ENCODE data around the gene NACC2. TPM values are rescaled to one million over a fixed set of nuclear protein-coding genes. Genes with fewer than 3 reads are reported as not detected.

The NACC2 gene
- total and polyA plus RNA-seq, 2 experiments from 2014 or later: 11.0 to 13.0 TPM

- Histone ChIP-seq H3K36me3 (replicated peaks; ENCODE audit: insufficient read depth, low read depth) (no peaks in the 10 kb centered on the region), H3K79me2 (no peaks in the 10 kb centered on the region), H3K9me2 (replicated peaks; ENCODE audit: insufficient read depth) (no peaks in the 10 kb centered on the region), H4K20me1 (ENCODE audit: insufficient read depth, poor library complexity, severe bottlenecking) (no peaks in the 10 kb centered on the region), H3K9me3 (ENCODE audit: low read depth) (no peaks in the 10 kb centered on the region), H3K4me2 (no peak overlapping the region), H3K4me3 (no peak overlapping the region), H3K4me1 (ENCODE audit: insufficient read depth) (peaks cover 12% of the 10 kb centered on the region), H3K27ac (no peak overlapping the region), H2AFZ (no peak overlapping the region), H3K27me3 (no peaks in the 10 kb centered on the region)
- no peak for DNase-seq (ENCODE audit: low spot score)
- WGBS (ENCODE audit: low lambda C conversion rate, missing lambda C conversion rate): 73% methylated on average over 19 of the region's 30 CpGs
- TF ChIP-seq EZH2 (IDR thresholded peaks at IDR 0.05; ENCODE audit: borderline replicate concordance) (no peak), EZH2phosphoT487 (IDR thresholded peaks at IDR 0.05; ENCODE audit: low read depth, severe bottlenecking, unreplicated experiment) (no peak), CTCF (IDR thresholded peaks at IDR 0.05; ENCODE audit: poor library complexity) (no peak)
These were observed 5.9 kb upstream of the NACC2 start for GRCh38 chr9:136100700-136101614.

- no peak for DNase-seq (ENCODE audit: low spot score)
These were observed 4.5 kb upstream of the NACC2 start for GRCh38 chr9:136099542-136099941.

GRCh38 chr9:136098844-136099243, 3.8 kb upstream of the NACC2 start:
- no peaks in the 10 kb centered on the region for H3K36me3 ChIP-seq (replicated peaks; ENCODE audit: insufficient read depth, low read depth)
- peaks cover 8% of the 10 kb centered on the region for H3K79me2 ChIP-seq
- H3K9me2 ChIP-seq (replicated peaks; ENCODE audit: insufficient read depth): no peaks in the 10 kb centered on the region
- no peak overlapping the region for H3K4me3 ChIP-seq
- DNase-seq (ENCODE audit: low spot score): no peak
- no peak overlapping the region for H3K4me2 ChIP-seq
- no peak overlapping the region for H2AFZ ChIP-seq
- no peak for TF ChIP-seq EZH2phosphoT487 (IDR thresholded peaks at IDR 0.05; ENCODE audit: low read depth, severe bottlenecking, unreplicated experiment)
- TF ChIP-seq CTCF (IDR thresholded peaks at IDR 0.05; ENCODE audit: poor library complexity): no peak
- H3K4me1 ChIP-seq (ENCODE audit: insufficient read depth): peaks cover 7% of the 10 kb centered on the region
- WGBS (ENCODE audit: low lambda C conversion rate, missing lambda C conversion rate): 78% methylated on average over 14 of the region's 14 CpGs
- H3K27ac ChIP-seq: no peak overlapping the region
- H3K27me3 ChIP-seq: no peaks in the 10 kb centered on the region
- no peaks in the 10 kb centered on the region for H3K9me3 ChIP-seq (ENCODE audit: low read depth)
- peaks cover 1% of the 10 kb centered on the region for H4K20me1 ChIP-seq (ENCODE audit: insufficient read depth, poor library complexity, severe bottlenecking)

More at GRCh38 chr9:136099542-136099941, 4.5 kb upstream of the NACC2 start:
- H3K79me2 ChIP-seq: peaks cover under 1% of the 10 kb centered on the region
- no peaks in the 10 kb centered on the region for H4K20me1 ChIP-seq (ENCODE audit: insufficient read depth, poor library complexity, severe bottlenecking)
- H3K27ac ChIP-seq: no peak overlapping the region
- H3K36me3 ChIP-seq (replicated peaks; ENCODE audit: insufficient read depth, low read depth): no peaks in the 10 kb centered on the region
- no peak overlapping the region for H3K4me2 ChIP-seq
- no peak overlapping the region for H3K4me3 ChIP-seq
- peaks cover 4% of the 10 kb centered on the region for H3K4me1 ChIP-seq (ENCODE audit: insufficient read depth)
- no peaks in the 10 kb centered on the region for H3K9me2 ChIP-seq (replicated peaks; ENCODE audit: insufficient read depth)
- whole genome bisulfite sequencing (ENCODE audit: low lambda C conversion rate, missing lambda C conversion rate): 100% methylated on average over 2 of the region's 25 CpGs
- no peak overlapping the region for H2AFZ ChIP-seq
- no peak for TF ChIP-seq EZH2phosphoT487 (IDR thresholded peaks at IDR 0.05; ENCODE audit: low read depth, severe bottlenecking, unreplicated experiment)
- TF ChIP-seq EZH2 (IDR thresholded peaks at IDR 0.05; ENCODE audit: borderline replicate concordance): no peak
- TF ChIP-seq CTCF (IDR thresholded peaks at IDR 0.05; ENCODE audit: poor library complexity): no peak
- no peaks in the 10 kb centered on the region for H3K27me3 ChIP-seq
- no peaks in the 10 kb centered on the region for H3K9me3 ChIP-seq (ENCODE audit: low read depth)

All from hepatocyte (in vitro differentiated cells).